Measurements from ENCODE around the gene NME5. TPM values are rescaled to one million over a fixed set of nuclear protein-coding genes. Genes with fewer than 3 reads are reported as not detected.

NME5 gene
- total and polyA plus RNA-seq, 2 of the 13 experiments (the other 11 are each of a cell fraction or from before 2014, with no cell fraction given) = 0.18 TPM; not detected in 1

GRCh38 chr5:138095100-138095907, 43.9 kb downstream of the NME5 start (continued):
- TF ChIP-seq ZNF609 (CRISPR knock-in tag; IDR thresholded peaks at IDR 0.05; ENCODE audit: borderline replicate concordance) (peak; percentile 82), MTA3 (CRISPR knock-in tag; IDR thresholded peaks at IDR 0.05) (no peak), NFKBIZ (CRISPR knock-in tag; IDR thresholded peaks at IDR 0.05) (no peak), RFXANK (CRISPR knock-in tag; IDR thresholded peaks at IDR 0.05) (no peak), ZNF205 (CRISPR knock-in tag; IDR thresholded peaks at IDR 0.05) (no peak), CHCHD3 (CRISPR knock-in tag; IDR thresholded peaks at IDR 0.05) (no peak), LBX2 (CRISPR knock-in tag; IDR thresholded peaks at IDR 0.05; ENCODE audit: borderline replicate concordance) (no peak), MBNL3 (CRISPR knock-in tag; conservative IDR thresholded peaks at IDR 0.05) (no peak), SP4 (CRISPR knock-in tag; IDR thresholded peaks at IDR 0.05) (no peak), SMAD9 (CRISPR knock-in tag; IDR thresholded peaks at IDR 0.05) (no peak), NR2C2 (CRISPR knock-in tag; IDR thresholded peaks at IDR 0.05; ENCODE audit: borderline replicate concordance) (peak; percentile 14; the same call in 1 of the 2 replicates), E2F2 (CRISPR knock-in tag; IDR thresholded peaks at IDR 0.05; ENCODE audit: borderline replicate concordance) (no peak), ESRRA (CRISPR knock-in tag; IDR thresholded peaks at IDR 0.05; ENCODE audit: low read depth) (no peak), ZNF557 (CRISPR knock-in tag; IDR thresholded peaks at IDR 0.05) (no peak), FOXP4 (CRISPR knock-in tag; IDR thresholded peaks at IDR 0.05) (peak; percentile 54), ARID4A (CRISPR knock-in tag; IDR thresholded peaks at IDR 0.05; ENCODE audit: borderline replicate concordance) (no peak)
